ENCODE measurements around the gene ING5.

The ING5 gene

DNA sequence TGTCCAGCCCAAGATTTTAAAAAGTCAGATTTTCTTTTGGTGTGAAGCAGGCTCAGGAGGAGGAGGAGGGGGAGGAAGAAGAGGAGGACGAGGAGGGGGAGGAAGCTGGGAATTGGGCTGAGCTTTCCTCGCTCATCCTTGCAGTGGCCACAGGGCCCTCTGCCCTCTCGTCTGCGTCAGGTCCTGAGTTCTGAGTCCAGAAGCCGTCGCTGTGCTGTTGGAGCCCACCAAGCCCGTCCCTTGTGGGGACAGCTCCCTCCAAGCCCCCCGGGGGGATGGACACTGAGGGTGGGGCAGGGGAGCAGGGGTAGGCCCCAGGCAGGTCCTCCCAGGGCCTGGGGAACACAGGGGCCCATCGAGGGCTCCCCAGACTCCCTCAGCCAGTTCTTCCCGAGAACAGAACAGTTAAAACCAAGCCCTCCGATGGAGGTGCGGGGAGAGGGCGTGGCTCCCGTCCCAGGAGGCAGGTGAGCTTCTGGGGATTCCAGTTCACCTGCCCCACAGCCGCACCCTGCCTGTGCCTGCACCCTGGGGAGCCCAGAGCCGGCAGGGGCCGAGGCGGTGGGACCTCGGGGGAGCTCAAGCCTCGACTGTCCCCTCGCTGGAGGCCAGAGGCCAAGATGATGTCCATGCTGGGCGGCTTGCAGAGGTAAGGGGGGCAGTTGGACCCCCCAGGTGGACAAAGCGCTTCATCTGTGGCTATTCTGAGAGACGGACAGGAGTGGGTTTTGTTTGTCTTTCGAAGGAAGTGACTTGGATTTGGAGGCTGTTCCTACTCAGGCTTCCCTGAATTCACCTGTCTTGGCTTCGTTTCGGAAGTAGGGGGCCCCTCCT is 74.7 kb downstream of the ING5 start, which contains the start of gene GAL3ST2:
TSS of gene GAL3ST2 (plus strand) at position 487 of the 834 bp plus-strand sequence. CDS start at position 621, 134 bp downstream.
- DNase-seq (ENCODE audit: low read depth) = no peak
- TF ChIP-seq, protein P1, sequence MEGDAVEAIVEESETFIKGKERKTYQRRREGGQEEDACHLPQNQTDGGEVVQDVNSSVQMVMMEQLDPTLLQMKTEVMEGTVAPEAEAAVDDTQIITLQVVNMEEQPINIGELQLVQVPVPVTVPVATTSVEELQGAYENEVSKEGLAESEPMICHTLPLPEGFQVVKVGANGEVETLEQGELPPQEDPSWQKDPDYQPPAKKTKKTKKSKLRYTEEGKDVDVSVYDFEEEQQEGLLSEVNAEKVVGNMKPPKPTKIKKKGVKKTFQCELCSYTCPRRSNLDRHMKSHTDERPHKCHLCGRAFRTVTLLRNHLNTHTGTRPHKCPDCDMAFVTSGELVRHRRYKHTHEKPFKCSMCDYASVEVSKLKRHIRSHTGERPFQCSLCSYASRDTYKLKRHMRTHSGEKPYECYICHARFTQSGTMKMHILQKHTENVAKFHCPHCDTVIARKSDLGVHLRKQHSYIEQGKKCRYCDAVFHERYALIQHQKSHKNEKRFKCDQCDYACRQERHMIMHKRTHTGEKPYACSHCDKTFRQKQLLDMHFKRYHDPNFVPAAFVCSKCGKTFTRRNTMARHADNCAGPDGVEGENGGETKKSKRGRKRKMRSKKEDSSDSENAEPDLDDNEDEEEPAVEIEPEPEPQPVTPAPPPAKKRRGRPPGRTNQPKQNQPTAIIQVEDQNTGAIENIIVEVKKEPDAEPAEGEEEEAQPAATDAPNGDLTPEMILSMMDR (IDR thresholded peaks at IDR 0.05; ENCODE audit: low read length, missing control alignments) = no peak
- no peak within 1 kb of the TSS for H3K4me3 ChIP-seq (replicated peaks; ENCODE audit: low read depth, low read length)

DNA sequence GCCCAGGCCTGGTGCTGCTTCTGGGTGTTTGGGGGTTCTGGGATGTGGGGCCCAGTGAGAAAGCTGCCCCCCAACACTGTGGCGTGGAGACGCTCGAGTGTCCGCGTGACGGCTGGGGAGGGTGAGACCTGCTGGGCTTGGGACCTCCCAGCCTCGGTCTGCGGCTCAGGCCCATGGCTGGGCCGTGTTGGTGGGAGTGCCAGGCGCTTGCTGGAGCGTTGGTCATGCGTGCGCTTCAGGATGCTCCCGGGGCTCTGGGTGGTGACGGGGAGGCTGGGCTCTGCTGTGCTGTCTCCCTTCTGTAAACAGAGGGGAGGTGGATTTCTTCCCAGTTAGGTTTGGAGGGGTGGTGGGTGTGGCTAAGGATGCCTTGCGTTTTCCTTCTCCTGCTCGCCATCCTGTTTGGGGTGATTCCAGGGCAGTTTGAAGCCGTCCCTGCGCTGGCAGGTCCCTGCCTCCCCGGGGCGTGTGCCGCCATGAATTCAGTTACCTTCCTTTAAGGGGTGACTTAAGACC is 75.4 kb downstream of the ING5 start:
- TF ChIP-seq, protein P1 (IDR thresholded peaks at IDR 0.05; ENCODE audit: low read length, missing control alignments) = no peak
- no peak for DNase-seq (ENCODE audit: low read depth)
- no peak overlapping the region for H3K4me3 ChIP-seq (replicated peaks; ENCODE audit: low read depth, low read length)

DNA sequence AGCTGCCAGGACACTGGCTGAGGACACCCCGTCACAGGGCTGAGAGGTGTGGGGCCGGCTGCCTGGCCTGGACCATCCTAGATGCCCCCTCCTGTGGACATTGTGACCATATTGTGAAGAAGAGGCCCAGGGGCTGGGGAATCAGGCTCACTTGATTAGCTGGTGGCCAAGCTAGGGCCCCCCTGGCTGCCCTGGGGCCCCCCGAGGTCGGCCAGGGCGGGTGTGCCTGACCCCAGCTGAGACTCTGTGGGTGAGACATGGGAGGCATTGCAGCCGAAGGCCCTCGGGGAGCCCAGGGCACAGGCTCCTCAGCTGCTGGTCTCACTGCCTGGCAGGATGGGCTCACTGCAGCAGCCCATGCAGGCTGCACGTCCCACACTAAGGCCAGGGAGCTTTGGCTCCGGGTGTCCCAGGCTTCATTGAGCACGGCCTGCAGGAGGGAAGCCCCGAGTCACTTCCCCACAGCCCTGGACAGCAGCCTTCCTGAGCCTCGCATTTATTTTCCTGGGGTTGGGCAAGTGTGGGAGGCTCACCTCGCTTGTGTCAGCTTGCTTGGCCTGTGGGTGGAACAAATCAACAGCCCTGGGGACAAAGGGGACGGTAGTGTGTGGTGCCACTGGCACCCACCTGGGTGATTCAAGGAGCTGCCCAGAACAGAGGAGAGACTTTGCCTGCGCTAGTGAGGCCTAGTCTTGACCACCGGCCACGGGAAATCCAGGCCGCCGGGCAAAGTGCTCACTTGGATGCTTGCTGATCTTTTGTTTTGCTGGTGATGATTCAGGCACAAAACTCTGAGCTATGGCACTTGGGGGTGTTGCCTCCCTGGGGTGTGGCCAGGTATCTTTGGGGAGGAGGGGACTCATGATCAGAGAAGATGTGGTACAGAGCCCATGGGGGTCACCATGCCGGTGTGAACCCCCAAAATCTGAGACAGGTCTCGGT is 76.1 kb downstream of the ING5 start:
- TF ChIP-seq, protein P1 (IDR thresholded peaks at IDR 0.05; ENCODE audit: low read length, missing control alignments) = no peak
- no peak overlapping the region for H3K4me3 ChIP-seq (replicated peaks; ENCODE audit: low read depth, low read length)
- no peak for DNase-seq (ENCODE audit: low read depth)

Data from fibroblast of pulmonary artery (primary cell).